ENCODE data around the gene SEC16A.

SEC16A gene

GRCh38 chr9:136399176-136400037, 83.4 kb downstream of the SEC16A start:
- peak; percentile 55 to 59 for DNase-seq

- no peak for DNase-seq
Observed at GRCh38 chr9:136398286-136398685, 84.6 kb downstream of the SEC16A start.

GRCh38 chr9:136397643-136398042, 85.2 kb downstream of the SEC16A start:
- no peak for DNase-seq

GRCh38 chr9:136396219-136396515, 86.7 kb downstream of the SEC16A start:
- DNase-seq, result no peak

- no peak for DNase-seq
Observed at GRCh38 chr9:136395345-136396218, 87.3 kb downstream of the SEC16A start.

- no peak for DNase-seq
Observed at GRCh38 chr9:136395020-136395340, 87.9 kb downstream of the SEC16A start.

- DNase-seq, result no peak
Observed at GRCh38 chr9:136394312-136395019, 88.4 kb downstream of the SEC16A start.

GRCh38 chr9:136393531-136393930, 89.3 kb downstream of the SEC16A start:
- no peak for DNase-seq

GRCh38 chr9:136392538-136393449, 90.0 kb downstream of the SEC16A start:
- DNase-seq, result no peak

GRCh38 chr9:136391737-136392537, 90.9 kb downstream of the SEC16A start:
- no peak for DNase-seq

Measured in activated CD4-positive, alpha-beta T cell treated with anti-CD3 and anti-CD28 coated beads, Interleukin-2, amount 50 U/mL, for 48 hours (primary cell).